ENCODE measurements around the gene ARL8B.

DNA sequence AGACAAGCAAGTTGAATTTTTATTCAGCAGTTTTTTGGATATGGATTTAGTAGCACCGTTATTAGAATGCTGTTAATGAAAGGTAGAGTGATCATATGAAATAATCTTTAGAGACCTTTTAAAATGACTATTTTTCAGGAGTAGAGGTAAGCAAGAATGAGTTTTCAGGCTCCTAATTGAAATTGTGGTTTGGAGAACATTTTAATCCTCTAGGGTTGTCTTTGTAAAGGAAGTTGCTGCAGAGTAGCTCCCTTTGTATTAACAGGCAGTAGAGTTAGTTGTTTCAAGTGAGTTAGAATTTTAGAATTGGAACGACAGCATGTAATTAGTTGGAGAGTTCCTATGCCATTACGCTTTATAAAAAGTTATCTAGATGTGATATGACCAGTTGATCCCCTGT is 38.2 kb downstream of the ARL8B start:
- TF ChIP-seq, protein P1, sequence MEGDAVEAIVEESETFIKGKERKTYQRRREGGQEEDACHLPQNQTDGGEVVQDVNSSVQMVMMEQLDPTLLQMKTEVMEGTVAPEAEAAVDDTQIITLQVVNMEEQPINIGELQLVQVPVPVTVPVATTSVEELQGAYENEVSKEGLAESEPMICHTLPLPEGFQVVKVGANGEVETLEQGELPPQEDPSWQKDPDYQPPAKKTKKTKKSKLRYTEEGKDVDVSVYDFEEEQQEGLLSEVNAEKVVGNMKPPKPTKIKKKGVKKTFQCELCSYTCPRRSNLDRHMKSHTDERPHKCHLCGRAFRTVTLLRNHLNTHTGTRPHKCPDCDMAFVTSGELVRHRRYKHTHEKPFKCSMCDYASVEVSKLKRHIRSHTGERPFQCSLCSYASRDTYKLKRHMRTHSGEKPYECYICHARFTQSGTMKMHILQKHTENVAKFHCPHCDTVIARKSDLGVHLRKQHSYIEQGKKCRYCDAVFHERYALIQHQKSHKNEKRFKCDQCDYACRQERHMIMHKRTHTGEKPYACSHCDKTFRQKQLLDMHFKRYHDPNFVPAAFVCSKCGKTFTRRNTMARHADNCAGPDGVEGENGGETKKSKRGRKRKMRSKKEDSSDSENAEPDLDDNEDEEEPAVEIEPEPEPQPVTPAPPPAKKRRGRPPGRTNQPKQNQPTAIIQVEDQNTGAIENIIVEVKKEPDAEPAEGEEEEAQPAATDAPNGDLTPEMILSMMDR (IDR thresholded peaks at IDR 0.05): no peak
- TF ChIP-seq POLR2A (IDR thresholded peaks at IDR 0.05): no peak

Data from ovary (tissue), 3 donors.